GM21737 (cell line): ENCODE measurements around the gene FOXA1.

Experiments used
- ATAC-seq: cut with Tn5 transposase; IDR thresholded peaks from one replicate; pipeline ENCODE4 v1.9.1; 2021; ENCODE audit warnings: mild to moderate bottlenecking, moderate library complexity; ENCODE audit not compliant: unreplicated experiment

Gene FOXA1

DNA sequence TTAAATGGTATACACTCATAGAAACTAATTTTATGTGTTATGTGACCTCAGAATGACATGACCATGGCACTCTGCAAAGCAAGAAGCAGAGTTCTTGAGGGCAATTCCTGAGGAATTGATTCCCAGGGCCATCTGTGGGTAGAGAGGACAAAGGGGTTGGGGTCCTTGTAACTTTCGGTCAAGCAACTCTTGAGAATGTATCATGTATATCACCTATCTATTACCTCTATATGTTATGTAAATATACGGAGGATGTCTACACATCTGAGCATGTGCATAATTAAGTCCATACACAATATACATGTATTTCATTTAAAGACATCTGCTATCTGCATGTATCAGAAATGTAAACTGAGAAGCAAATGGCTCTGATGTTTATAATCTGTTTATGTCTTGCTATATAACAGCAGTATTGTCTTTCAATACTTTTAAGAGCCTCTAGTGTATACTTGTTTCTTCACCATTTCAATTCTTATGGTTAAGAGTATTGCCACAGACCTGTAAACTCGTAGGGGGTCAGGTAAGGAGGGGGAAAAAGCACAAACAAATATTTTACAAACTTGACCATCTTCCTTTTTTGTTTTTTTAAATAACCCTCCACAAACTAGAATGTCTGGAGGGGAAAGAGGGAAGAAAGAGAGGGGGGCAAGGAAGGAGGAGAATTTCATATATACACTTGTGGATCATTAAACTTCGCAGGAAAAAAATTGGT is 4.5 kb downstream of the FOXA1 start:
- ATAC-seq, result no peak

DNA sequence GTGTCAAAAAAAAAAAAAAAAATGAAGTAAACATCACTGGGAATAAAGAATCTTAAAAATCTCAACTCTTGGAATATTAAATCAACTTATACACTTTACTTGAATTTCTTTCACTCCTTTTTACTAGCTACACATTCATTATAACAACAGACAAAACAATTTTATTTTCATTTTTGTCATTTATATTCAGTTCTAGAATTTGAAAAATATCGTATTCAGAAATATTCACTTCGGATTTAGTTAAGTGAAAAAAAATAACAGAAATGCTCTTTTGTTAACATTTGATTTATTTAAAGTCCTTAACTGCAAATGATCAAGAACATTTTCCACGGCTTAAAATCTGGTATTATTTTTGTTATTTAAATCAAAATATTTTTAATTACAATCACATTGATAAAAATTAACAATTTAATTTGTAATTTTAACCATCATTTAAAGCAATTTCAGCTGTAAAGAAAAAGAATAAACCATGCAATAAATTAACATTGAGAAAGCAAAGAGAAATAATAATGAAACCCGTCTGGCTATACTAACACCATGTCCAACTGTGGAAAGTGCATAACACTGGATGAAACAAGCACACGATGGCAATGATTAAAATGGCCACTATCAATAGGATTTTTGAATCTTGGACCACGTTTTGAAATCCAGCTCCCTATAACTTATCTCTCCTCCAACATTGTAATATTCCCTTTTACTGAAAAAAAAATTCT is 5.2 kb downstream of the FOXA1 start:
- ATAC-seq, result no peak

DNA sequence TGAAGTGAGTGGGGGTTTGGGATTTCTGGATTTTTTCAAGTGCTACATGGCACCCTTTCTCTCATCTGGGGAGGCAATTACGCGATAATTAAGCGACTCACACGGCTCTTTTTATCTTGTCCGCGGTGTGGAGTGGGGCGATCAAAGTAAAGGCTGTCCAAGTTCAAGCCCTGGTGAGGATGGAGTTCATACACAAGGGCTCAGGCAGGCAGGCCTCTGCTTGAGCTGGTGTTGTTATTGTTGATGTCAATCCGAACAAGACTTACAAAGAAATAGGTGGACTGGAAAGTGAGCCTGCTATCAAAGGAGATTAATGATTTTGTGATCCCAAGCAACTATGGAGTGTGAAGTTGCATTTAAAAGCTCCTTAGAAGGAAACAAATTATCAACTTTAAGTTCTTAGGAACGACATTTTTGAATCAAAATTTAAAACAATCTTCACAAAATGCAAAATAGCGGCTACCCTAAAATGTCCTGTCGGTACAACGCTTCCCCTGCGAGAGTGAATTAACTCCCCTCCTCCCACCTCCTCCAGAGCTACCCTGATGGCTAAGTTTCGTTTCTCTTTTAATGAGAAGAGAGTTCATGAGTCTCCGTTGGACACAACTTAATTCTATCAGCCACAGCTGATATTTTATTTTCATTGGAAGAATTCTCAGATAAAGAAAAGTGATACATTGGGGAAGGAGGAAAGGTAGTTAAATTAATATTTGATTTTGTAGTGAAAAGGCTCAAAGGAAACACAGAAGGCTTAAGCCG is 5.9 kb downstream of the FOXA1 start:
- ATAC-seq, result no peak

DNA sequence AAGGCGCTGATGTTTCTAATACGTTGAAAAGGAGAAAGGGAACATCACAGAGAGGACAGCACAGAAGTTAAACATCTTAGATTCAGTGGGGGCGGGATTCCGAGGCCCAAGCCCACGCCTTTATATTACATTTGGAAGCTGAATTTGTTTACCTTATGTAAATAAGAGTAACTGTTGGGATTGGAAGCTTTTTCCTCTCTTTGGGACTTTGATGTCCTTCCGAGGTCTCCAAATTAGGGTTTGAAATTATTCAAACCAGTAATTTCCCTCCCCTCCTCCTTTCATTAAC is 6.4 kb downstream of the FOXA1 start:
- no peak for ATAC-seq

DNA sequence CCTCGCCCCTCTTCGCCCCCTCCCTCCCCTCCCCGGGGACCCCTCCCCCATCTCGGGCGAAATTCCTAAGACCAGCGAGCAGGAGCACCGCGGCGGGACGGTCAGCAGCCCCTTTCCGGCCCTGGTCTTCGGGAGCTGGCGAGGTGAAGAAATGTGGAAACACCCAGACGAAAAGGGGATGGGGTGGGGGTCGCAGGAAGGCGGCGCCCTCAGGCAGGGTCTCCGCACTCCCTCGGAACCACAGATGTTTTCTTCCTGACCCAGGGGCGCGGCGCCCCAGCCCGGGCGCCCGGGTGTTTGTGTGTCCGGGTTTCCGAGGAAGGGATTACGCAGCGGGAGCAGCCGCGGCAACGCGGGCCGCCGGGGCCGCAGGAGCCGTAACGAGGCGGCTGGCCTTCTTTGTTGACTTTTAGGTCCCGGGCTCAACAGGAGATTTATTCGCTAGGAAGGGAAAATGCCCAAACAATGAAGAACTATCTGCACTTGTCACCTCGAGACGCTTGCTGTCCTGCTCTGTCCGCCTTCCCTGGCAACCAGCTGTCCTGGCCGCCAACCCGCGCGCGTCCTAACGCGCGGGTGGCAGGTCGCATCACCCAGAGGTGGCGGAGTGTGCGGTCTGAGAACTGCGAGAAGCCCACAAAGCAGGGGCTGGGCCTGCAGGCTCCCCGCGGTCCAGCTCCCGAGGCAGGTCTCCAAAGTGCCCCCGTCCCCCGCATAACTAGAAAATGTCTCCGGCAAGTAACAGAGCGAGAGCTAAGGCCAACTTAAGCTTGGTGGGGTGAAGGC is 7.0 kb downstream of the FOXA1 start:
- ATAC-seq, result no peak

DNA sequence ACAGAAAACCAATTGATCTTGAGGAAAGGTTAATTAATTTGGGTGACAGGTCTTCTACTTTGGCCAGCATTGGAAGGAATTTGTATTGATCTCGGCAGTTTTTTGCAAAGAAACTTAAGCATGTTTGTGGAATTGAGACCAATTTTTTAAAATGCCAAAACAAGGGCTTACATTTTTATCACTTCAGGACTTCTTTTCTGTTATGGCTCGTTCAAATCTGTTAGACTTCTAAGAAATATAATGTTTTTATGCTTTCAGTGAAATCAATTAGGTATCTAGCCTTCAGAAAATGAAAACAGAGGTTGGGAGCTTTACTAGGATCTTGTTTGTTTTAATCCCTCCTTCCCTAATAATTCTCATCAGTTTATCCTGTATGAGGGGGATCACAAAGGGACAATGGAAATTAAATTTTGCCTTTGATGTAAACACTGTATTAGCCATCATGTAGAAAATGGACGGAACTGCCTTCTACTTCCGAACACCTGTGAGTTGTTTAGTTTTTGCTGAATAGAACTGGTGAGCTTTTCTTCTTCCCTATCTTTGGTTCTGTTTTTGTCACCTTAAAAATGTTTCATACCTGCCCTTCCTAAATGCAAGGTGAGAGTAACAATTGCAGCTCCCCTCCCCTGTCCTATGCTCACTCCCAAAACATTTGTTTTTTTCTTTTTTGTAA is 7.8 kb downstream of the FOXA1 start:
- ATAC-seq, result no peak

DNA sequence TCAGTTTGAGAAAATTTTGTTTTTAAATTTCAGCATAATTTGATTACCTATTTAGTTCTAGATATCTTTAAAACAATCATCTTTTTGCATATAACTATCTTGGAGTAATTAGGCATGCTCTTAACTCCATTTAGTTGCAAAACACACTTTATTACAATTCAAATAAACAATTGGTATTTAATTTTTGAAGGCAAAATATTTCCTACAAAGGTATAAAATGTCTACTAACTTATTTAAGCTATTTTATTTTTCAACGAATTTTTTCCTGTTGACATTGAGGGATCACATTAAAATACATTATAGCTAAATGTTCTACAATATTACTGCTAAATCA is 8.3 kb downstream of the FOXA1 start:
- ATAC-seq, result no peak

DNA sequence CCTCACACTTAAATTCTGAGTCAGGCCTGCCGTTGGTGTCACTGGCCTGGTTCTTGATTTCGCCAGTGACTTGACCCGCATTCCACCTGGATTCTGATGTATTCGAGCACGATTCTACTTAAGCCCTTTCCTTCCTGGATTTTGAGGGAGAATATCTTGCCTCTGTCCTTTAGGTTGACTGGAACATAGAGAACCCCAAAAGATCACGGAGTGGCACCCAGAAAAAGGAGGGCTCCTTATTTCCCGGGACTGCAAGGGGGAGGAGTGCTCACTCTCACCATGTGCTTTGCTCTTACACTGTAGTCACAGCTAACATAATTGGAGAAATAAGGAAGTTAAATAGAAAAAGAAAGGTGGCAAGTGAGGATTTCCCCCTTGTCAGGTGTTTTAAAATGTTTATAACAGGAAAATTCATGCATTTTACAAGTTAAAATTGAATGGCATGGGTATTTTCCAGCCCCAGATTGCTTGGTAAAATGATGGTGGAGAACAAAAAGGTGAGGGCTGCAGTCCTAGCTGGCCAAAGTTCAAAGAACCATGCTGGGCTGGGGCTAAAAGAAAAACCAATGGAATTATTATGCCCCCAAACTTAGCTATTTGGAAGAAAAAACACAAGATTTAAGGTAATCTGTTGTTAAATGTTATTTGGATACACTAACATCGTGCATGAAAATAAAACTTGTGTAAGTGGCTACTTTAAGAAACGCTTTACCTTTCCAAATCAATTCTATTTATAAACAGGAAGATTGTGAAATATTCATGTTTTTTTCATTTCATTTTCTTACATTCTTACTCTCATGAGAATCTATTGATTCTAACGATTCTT is 8.9 kb downstream of the FOXA1 start:
- ATAC-seq, result no peak

DNA sequence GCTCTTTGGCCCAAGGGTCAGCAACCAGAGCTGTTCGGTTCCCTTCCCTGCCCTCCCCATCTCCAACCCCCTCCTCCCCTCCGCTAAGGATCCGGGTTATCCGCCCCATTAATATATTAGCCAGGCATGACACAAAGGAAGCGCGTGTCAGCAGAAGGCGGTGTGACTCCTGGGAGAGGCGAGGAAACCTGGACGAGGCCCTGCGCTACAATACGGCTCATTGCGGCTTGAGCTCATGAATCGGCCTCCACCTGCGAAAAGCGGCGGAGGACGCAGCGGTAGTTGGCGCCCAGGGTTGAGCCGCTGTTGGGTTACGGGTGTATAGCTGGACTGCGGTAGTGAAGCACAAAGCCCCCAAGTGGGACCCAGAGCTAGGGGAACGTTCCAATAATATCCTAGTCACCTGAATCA is 9.9 kb downstream of the FOXA1 start:
- no peak for ATAC-seq

DNA sequence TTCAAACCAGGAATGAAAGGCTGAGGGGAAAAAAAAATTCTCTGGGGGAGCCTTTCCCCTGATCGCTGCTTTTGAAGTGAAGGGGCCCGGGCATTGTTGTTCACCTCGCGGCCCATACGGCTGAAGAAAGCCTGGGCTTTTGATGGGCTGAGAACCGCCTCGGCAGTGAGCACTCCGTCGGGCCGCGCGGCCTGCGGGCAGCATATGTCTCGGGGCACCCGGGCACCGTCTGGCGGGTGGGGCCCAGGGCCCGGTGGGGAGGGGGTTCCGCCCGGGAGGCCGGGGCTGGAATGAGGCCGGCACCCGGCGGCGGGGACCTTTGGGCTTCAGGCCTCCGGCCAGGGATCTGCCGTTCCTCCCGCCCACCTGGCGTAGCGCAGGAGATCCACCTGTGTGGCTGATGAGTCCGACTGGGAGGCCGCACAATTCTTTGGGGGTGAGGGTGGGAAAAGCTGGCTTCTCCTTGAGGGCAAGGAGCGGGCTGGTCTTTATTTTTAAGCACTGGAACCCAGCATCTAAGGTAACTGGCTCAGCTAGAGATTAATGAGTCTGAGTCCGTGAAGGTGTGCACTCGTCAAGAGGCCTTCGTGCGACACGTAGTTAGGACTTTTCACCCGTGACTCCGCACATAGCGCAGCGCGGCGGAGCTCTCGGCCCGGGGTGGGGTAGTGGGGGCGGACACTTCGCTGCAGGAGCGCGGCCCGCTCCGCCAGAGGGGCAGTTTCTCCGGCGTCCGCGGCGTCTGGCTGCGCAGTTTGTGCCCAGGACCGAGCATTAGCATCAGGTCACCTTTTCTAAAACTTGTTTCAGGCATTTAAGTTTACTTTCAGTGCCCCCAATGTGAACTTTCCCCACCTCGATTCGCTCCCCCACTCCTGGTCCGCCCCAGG is 10.6 kb downstream of the FOXA1 start:
- ATAC-seq, result no peak

DNA sequence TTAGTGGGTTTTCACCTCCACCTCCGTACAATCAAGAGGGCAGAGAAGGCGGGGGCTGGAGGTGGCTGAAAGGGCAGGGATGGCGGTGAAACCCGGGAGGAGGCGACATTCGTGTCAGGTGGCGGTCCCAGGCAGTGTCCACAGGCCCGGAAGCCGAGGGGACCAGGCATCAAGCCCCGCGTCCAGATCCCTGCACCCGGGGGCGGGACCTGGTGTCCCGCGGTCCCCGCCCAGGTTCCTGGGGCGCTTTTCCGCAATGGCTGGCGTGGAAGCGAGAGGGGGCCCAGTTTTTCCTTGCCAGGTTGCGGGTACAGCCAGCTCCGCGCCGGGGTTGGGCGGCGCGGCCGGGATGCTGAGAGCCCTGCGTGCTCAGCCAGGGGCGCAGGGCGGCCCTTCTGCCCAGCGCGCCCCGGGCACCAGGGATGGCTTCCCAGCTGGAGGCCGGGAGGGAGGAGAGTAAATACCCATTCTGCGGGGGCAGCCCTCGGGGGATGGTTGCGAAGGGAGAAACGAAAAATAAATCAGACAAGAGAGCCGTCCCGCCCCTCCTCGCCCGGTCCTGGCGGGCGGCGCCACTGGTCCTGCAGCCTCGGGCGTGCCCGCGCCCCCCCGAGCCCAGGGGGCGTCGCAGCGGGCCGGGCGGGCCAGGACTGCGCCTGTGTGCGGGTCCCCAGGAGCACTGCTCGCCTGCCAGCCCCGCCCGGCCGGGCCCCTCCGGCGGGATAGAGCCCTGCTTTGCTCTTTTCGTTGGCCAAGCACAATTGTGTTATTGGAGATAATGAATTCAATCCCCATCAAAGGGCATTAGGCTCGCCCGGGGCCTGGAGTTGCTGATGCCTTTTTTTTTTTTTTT is 11.5 kb downstream of the FOXA1 start:
- no peak for ATAC-seq

DNA sequence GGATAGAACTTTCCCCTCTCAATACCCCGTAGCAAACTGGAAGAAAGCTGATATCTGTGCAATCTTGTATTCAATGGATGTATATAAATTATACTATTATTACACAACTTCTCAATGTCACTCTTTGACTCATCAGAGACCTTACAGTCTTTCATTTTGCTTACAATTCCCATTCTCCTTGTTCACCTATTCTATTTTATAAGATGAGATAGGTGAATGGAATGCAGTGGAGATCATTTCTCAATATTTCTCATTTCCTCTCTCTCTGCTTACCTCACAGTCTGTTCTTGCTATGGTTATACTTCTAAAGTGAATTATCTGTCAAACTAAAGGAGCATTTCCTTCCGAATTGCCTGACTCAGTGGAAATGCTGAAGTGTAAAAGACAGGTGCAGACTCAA is 14.9 kb downstream of the FOXA1 start:
- ATAC-seq, result no peak

DNA sequence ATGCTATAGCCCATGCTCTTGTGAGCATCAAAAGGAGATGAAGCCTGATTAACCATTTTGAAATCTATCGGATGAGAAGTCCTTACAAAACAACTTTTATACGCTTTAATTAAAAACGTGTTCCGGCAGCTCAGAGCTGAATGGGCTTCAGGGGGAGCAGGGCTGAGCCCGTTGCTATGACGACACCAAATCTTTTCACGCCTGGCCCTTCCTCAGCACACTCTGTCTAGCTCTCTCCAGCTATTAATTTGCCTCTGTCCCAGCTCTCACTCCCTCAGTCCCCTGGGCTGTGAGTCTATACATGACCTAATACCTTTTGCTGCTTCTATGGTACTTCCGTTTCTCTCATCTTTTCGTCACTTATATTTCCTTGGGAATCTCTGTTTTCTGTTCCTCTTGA is 15.8 kb downstream of the FOXA1 start:
- no peak for ATAC-seq

DNA sequence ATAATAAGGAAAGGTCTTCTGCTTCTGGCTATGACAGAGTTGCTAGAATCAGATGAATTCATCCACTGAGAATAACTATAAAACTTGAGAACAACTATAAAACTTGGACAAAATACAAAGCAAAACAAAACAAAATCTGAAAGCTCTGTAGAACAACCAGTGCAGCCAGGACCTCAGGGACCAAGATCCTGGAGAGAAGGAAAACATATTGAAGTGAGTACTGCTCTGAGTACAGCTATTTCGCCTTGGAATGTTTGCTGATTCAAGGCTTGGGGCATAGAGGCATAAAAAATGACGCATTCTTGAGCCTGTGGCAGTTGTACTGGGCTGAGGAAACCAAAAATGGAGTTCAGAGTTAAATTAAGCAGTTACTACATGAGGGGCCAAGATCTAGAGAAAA is 21.7 kb downstream of the FOXA1 start:
- no peak for ATAC-seq

DNA sequence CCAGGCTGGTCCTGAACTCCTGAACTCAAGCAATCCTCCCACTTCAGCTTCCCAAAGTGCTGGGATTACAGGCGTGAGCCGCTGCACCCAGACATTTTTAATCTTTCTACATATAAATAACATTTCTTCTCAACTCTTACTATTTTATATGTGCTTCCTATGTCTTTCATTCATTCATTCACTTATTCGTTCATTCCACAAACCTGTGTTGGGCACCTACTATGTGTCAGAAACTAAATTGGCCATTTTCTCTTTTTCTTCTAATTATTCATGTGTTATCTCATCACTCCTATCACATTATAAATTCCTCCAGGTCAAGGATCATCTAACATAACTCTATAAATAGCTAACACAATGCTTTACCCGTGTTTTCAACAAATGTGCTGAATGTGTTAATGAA is 23.7 kb downstream of the FOXA1 start:
- ATAC-seq, result no peak

DNA sequence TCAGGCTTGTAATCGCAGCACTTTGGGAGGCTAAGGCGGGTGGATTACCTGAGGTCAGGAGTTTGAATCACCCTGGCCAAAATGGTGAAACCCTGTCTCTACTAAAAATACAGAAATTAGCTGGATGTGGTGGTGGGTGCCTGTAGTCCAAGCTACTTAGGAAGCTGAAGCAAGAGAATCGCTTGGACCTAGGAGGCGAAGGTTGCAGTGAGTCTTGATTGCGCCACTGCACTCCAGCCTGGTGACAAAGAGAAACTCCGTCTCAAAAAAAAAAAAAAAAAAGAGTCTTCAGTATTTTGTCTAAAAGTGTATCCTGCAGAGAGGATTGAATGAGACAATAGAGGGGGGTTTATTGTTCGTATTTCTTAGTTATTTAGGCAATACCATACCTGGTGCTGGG is 25.3 kb downstream of the FOXA1 start:
- no peak for ATAC-seq

DNA sequence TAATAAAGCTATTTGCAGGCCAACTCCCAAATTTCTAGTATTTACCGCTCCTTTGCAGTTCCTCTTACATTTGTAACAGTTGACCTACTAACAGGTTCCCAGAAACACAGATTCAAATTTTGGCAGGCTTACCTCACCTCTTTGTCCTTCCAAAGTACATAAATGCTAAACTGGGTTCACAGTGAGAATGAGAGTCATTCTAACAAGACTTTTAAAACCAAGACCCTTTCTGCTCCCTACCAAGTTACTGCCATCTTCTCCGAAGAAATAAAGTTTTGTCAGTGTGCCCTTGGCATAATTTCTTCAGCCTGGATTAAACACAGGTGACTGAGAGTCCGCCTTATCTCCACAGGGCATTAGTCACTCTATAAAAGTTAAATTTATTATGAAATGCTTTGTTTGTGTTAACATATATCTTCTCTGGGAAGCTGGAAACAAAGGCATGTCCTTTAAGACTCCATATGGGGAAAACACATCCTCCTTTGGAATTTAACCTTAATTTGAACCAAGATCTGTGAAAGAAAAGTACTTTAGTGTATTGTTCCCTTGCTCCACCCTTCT is 28.2 kb downstream of the FOXA1 start:
- no peak for ATAC-seq

DNA sequence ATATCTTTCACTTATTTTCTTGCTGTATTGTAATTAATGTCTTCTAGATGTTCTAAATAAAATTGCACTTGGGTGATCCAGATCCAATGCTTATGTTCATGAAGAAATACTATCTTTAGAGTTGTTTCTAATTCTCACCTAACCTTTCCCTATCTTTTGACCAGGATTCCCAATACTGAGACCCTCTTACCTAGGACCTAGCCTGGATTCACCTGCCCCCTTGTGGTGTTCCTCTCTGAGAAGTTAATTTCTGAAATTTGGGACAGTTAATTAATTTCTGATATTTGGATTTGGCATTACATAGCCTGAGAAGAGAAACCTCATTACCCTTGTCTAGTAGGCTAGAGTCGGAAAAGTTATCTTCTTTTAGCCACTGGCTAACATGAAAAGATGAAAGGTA is 29.5 kb downstream of the FOXA1 start:
- ATAC-seq, result no peak
